Right atrium auricular region (tissue), 2 donors: ENCODE results near the gene NECTIN4. TPM values are rescaled to one million over a fixed set of nuclear protein-coding genes. Genes with fewer than 3 reads are reported as not detected.

Experiments used
- DNase-seq: peaks from one replicate; pipeline ENCODE4 v3.0.0-alpha.2; 2019; ENCODE audit warnings: low spot score
- H3K27ac ChIP-seq, 2 donors: fragments of 200-600 bp; sonication (generic); 1 replicate in 1 of 2; 2 replicates in 1 of 2; pipeline ENCODE4 v1.5.1; 2016 to 2019
- H3K27me3 ChIP-seq, 2 donors: fragments of 200-600 bp; sonication (generic); one replicate each; pipeline versions ENCODE4 v1.5.1 to v1.6.0; 2017 to 2019
- H3K36me3 ChIP-seq: fragments of 200-600 bp; sonication (generic); one replicate; pipeline ENCODE4 v1.5.1; 2016
- H3K4me1 ChIP-seq, 2 donors: fragments of 200-600 bp; sonication (generic); one replicate each; pipeline versions ENCODE4 v1.5.1 to v1.6.0; 2017 to 2019
- H3K4me3 ChIP-seq, 2 donors: fragments of 200-600 bp; sonication (generic); 1 replicate in 1 of 2; 2 replicates in 1 of 2; pipeline ENCODE4 v1.5.1; 2017 to 2019; ENCODE audit warnings: mild to moderate bottlenecking in 1 of 2, moderate library complexity in 1 of 2
- H3K9me3 ChIP-seq, 2 donors: fragments of 200-600 bp; sonication (generic); one replicate each; pipeline ENCODE4 v1.5.1; 2019
- total RNA-seq, 2 donors: library from RNA; depleted of rRNA; stranded (reverse); fragments of >200 nt; gene quantifications; one replicate each; pipeline ENCODE4 v1.1.0, GENCODE V29; 2016
- TF ChIP-seq, protein P1 (sequence below), 2 donors: fragments of 200-600 bp; sonication (generic); IDR thresholded peaks; one replicate each; pipeline ENCODE4 v1.5.1; 2019; ENCODE audit warnings: antibody characterized with exemption in 2 of 2

The NECTIN4 gene
- total RNA-seq, 2 donors from 2014 or later: 0.75 TPM; not detected in 1

DNA sequence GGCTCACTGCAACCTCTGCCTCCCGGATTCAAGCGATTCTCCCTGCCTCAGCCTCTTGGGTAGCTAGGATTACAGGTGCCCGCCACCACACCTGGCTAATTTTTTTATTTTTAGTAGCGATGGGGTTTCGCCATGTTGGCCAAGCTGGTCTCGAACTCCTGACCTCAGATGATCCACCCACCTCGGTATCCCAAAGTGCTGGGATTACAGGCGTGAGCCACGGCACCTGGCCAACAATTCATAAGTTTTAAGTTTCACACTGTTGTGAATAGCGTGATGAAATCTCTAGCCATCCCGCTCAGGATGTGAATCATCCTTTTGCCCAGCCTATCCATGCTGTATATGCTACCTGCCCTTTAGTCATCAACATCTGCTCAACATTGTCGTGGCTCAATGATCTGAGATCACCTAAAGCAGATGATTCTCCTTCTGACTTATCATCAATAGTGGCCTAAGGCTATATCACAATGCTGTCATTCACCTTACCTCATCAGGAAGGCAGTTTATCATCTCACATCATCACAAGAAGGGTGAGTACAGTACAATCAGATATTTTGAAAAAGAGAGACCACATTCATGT is 25.9 kb upstream of the NECTIN4 start:
- DNase-seq: no peak
- TF ChIP-seq, protein P1, sequence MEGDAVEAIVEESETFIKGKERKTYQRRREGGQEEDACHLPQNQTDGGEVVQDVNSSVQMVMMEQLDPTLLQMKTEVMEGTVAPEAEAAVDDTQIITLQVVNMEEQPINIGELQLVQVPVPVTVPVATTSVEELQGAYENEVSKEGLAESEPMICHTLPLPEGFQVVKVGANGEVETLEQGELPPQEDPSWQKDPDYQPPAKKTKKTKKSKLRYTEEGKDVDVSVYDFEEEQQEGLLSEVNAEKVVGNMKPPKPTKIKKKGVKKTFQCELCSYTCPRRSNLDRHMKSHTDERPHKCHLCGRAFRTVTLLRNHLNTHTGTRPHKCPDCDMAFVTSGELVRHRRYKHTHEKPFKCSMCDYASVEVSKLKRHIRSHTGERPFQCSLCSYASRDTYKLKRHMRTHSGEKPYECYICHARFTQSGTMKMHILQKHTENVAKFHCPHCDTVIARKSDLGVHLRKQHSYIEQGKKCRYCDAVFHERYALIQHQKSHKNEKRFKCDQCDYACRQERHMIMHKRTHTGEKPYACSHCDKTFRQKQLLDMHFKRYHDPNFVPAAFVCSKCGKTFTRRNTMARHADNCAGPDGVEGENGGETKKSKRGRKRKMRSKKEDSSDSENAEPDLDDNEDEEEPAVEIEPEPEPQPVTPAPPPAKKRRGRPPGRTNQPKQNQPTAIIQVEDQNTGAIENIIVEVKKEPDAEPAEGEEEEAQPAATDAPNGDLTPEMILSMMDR (IDR thresholded peaks at IDR 0.05): no peak
- Histone ChIP-seq H3K9me3 (no peaks in the 10 kb centered on the region), H3K27me3 (no peaks in the 10 kb centered on the region), H3K27ac (no peak overlapping the region), H3K4me3 (no peak overlapping the region), H3K4me1 (peaks cover 0 to 49% of the 10 kb centered on the region in 2 donors), H3K36me3 (peaks cover 4% of the 10 kb centered on the region)

DNA sequence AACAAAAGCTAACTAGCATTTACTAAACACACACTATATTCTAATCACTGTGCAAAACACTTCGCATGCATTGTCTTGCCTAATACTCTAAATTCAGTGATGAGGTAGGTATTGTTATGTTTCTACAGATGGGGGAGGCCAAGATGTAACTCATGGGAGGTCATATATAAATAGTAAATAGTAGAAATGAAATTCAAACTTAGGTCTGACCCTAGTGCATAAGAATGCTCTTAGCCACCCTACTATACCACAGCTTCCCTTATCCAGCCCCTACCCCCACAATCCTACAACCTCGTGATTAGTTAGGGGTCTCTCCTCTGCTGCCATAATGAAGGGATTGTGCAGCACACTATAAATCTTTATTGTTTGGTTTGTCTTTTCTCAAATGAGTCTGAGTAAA is 25.2 kb upstream of the NECTIN4 start:
- no peaks in the 10 kb centered on the region for H3K36me3 ChIP-seq
- no peaks in the 10 kb centered on the region for H3K9me3 ChIP-seq
- no peak overlapping the region for H3K27ac ChIP-seq
- DNase-seq: no peak
- H3K4me3 ChIP-seq: no peak overlapping the region
- TF ChIP-seq, protein P1 (IDR thresholded peaks at IDR 0.05): no peak
- H3K27me3 ChIP-seq: no peaks in the 10 kb centered on the region
- peaks cover 0 to 44% of the 10 kb centered on the region in 2 donors for H3K4me1 ChIP-seq

DNA sequence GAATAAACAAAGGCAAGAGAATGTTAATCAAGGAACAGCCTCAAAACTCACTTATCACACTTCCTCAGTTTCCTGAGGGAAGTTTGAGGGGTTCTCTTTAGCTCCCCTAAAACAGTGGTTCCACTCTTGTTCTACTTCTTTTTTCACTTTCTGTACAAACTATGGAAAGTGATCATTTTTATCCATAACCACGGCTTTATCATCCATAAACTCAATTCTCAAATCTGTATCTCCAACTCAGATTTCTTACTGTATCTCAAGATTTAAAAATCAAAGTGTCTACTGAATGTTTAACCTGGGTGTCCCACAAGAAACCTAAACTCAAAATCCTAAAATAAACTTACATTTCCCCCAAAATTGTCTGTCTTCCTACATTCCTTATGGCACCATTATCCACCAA is 24.6 kb upstream of the NECTIN4 start:
- Histone ChIP-seq H3K27me3 (no peaks in the 10 kb centered on the region), H3K36me3 (no peaks in the 10 kb centered on the region), H3K9me3 (no peaks in the 10 kb centered on the region), H3K27ac (no peak overlapping the region), H3K4me1 (peaks cover 0 to 37% of the 10 kb centered on the region in 2 donors), H3K4me3 (no peak overlapping the region)
- DNase-seq: no peak
- TF ChIP-seq, protein P1 (IDR thresholded peaks at IDR 0.05): no peak

DNA sequence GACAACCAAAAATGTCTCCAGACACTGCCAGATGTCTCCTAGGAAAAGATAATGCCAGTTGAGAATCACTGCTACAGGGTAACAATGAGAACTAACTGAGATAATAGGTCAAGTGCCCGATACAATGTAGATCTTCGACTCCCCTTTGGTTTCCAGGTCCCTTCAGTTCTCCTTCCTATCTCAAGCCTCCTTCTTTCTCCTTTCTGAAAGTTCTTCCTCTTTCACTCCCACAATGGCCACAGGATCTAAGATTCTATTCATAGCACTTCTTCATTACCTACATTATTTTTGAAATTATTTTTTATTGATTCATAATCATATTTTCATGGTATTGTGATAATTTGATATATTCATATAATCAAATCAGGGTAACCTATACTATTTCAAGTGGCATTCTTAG is 22.2 kb upstream of the NECTIN4 start:
- Histone ChIP-seq H3K4me1 (peaks cover 0 to 24% of the 10 kb centered on the region in 2 donors), H3K36me3 (no peaks in the 10 kb centered on the region), H3K9me3 (no peaks in the 10 kb centered on the region), H3K27ac (no peak overlapping the region), H3K27me3 (no peaks in the 10 kb centered on the region), H3K4me3 (no peak overlapping the region)
- DNase-seq: no peak
- TF ChIP-seq, protein P1 (IDR thresholded peaks at IDR 0.05): no peak

DNA sequence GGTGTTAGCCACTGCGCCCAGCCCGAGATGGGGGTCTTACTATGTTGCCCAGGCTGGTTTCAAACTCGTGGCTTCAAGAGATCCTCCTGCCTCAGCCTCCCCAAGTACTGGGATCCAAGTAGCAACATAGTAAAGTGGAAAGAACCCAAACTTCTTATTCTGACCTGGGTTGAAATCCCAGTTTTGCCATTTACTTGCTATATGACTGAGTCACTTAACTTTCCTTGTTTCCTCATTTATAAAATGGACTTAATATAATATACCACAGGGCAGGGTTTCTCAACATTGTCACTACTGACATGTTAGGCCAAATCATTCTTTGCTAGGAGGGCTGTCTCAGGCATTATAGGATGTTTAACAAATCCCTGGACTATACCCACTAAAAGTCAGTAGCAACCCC is 21.8 kb upstream of the NECTIN4 start:
- TF ChIP-seq, protein P1 (IDR thresholded peaks at IDR 0.05): no peak
- no peak for DNase-seq
- no peaks in the 10 kb centered on the region for H3K27me3 ChIP-seq

DNA sequence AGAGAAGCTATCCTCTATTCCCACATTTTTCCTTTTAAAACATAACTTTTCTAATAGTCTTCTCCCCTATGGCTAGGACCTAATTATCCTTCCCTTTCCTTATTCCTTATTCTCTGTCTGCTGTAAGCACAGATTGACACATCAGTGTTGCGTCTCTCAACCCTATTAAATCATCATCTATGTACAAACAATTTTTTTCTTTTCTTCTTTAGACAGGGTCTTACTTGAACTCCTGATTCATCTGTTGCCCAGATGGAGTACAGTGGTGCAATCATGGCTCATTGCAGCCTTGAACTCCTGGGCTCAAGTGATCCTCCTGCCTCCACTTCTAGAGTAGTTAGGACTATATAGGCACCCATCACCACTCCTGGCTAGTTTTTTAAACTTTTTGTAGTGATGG is 17.1 kb upstream of the NECTIN4 start:
- no peaks in the 10 kb centered on the region for H3K27me3 ChIP-seq
- TF ChIP-seq, protein P1 (IDR thresholded peaks at IDR 0.05): no peak
- no peak overlapping the region for H3K4me3 ChIP-seq
- no peak for DNase-seq
- H3K4me1 ChIP-seq: no peaks in the 10 kb centered on the region
- no peaks in the 10 kb centered on the region for H3K9me3 ChIP-seq
- peaks cover 12% of the 10 kb centered on the region for H3K36me3 ChIP-seq
- no peak overlapping the region for H3K27ac ChIP-seq

More for the DNA sequence above, 21.8 kb upstream of the NECTIN4 start:
- peaks cover 0 to 20% of the 10 kb centered on the region in 2 donors for H3K4me1 ChIP-seq
- no peak overlapping the region for H3K4me3 ChIP-seq
- H3K36me3 ChIP-seq: no peaks in the 10 kb centered on the region
- H3K9me3 ChIP-seq: no peaks in the 10 kb centered on the region
- no peak overlapping the region for H3K27ac ChIP-seq
